ENCODE results near the gene SLC6A3.

DNA sequence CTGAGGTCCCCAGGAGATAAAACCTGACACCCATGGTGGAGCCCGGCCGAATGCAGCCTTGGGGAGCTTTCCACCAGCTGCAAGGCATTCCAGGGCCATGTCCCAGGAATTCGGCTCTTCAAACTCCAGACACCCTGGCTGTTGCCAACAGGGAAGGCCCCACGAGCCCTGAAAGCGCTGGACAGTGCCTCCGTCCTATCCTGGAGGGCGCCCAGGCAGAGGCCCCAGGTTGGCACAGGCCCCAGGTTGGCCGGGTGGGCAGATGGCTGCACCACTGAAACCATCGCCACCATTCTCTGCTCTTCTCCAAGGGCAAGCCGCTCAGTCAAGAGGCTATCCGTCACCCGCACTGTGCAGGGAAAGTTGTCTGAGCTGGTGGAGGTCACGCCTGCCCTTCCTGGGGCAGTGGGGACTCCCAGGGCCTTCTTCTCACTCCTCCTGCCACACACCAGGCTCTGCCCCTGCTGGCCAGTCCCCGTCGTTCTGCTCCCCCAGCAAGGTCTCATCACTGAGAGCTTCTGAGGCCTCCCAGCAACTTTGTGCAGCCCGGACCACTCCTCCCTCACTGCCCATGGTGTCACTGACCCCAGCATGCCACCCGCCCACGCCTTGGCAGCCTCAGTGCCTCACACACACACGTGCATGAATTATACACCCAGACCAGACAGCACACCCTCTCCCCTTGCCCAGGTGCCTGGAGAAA is 21.2 kb downstream of the SLC6A3 start:
- TF ChIP-seq EZH2 (IDR thresholded peaks at IDR 0.05; ENCODE audit: insufficient read depth, poor library complexity, severe bottlenecking) (no peak), EZH2phosphoT487 (IDR thresholded peaks at IDR 0.05; ENCODE audit: insufficient read depth, low read depth) (no peak)

Measured in GM23248 (cell line).